Osteoblast (primary cell): Measurements from ENCODE around the gene NCK2. TPM values are rescaled to one million over a fixed set of nuclear protein-coding genes. Genes with fewer than 3 reads are reported as not detected.
A peak's percentile ranks its signal among the peaks of the same experiment; 100 is the strongest.

Experiments
- DNase-seq: peaks from one replicate; pipeline ENCODE4 v3.0.0; 2011; ENCODE audit warnings: low spot score, mixed read lengths; ENCODE audit not compliant: insufficient read length; ENCODE audit errors: missing footprints
- H2AFZ ChIP-seq: 2 replicates; pipeline ENCODE4 v1.6.0; 2011; ENCODE audit warnings: mild to moderate bottlenecking, low read length
- H3K27ac ChIP-seq: 2 replicates; pipeline ENCODE4 v1.5.1; 2011; ENCODE audit warnings: mild to moderate bottlenecking, low read depth, low read length, moderate library complexity
- H3K27me3 ChIP-seq: 2 replicates; pipeline ENCODE4 v1.6.0; 2012; ENCODE audit warnings: mild to moderate bottlenecking, control low read depth, inconsistent platforms, low read length, moderate library complexity; ENCODE audit not compliant: insufficient read depth
- H3K36me3 ChIP-seq: 2 replicates; pipeline ENCODE4 v1.5.1; 2011; ENCODE audit warnings: mild to moderate bottlenecking, low read length, control low read depth, moderate library complexity; ENCODE audit not compliant: insufficient read depth
- H3K4me1 ChIP-seq: 2 replicates; pipeline ENCODE4 v1.5.1; 2011; ENCODE audit warnings: mild to moderate bottlenecking, low read length, control low read depth, moderate library complexity; ENCODE audit not compliant: insufficient read depth
- H3K4me2 ChIP-seq: 2 replicates; pipeline ENCODE4 v1.6.0; 2011; ENCODE audit warnings: mild to moderate bottlenecking, low read length; ENCODE audit not compliant: insufficient read depth
- H3K4me3 ChIP-seq: fragments of 200-600 bp; sonication (generic); 3 replicates; pipeline ENCODE4 v1.5.1; 2012; ENCODE audit warnings: mild to moderate bottlenecking, low read length, inconsistent platforms; ENCODE audit not compliant: insufficient read depth
- H3K79me2 ChIP-seq: 2 replicates; pipeline ENCODE4 v1.6.0; 2012; ENCODE audit warnings: mild to moderate bottlenecking, low read length, control low read depth, inconsistent platforms; ENCODE audit not compliant: insufficient read depth
- H3K9me3 ChIP-seq: 2 replicates; pipeline ENCODE4 v1.5.1; 2011; ENCODE audit warnings: low read depth, low read length, control low read depth
- H4K20me1 ChIP-seq: 2 replicates; pipeline ENCODE4 v1.6.0; 2012; ENCODE audit warnings: mild to moderate bottlenecking, low read length, control low read depth; ENCODE audit not compliant: insufficient read depth
- total RNA-seq: library from RNA; depleted of rRNA; stranded (reverse); fragments of >200 nt; gene quantifications from 2 replicates; pipeline ENCODE4 v1.2.3, GENCODE V29; 2012
- TF ChIP-seq, protein P1 (sequence below): IDR thresholded peaks from 2 replicates; pipeline ENCODE4 v1.5.1; 2011; ENCODE audit warnings: mild to moderate bottlenecking, low read depth, low read length, moderate library complexity; ENCODE audit errors: extremely low read depth

The NCK2 gene
- total RNA-seq, 1 donor, result 28.6 TPM

- no peak for DNase-seq
- peaks cover 8% of the 10 kb centered on the region for H3K27me3 ChIP-seq
- no peaks in the 10 kb centered on the region for H3K79me2 ChIP-seq
- H2AFZ ChIP-seq, result no peak overlapping the region
- no peaks in the 10 kb centered on the region for H3K4me1 ChIP-seq
- TF ChIP-seq, protein P1, sequence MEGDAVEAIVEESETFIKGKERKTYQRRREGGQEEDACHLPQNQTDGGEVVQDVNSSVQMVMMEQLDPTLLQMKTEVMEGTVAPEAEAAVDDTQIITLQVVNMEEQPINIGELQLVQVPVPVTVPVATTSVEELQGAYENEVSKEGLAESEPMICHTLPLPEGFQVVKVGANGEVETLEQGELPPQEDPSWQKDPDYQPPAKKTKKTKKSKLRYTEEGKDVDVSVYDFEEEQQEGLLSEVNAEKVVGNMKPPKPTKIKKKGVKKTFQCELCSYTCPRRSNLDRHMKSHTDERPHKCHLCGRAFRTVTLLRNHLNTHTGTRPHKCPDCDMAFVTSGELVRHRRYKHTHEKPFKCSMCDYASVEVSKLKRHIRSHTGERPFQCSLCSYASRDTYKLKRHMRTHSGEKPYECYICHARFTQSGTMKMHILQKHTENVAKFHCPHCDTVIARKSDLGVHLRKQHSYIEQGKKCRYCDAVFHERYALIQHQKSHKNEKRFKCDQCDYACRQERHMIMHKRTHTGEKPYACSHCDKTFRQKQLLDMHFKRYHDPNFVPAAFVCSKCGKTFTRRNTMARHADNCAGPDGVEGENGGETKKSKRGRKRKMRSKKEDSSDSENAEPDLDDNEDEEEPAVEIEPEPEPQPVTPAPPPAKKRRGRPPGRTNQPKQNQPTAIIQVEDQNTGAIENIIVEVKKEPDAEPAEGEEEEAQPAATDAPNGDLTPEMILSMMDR, result no peak
- H3K4me3 ChIP-seq, result no peak overlapping the region
- H3K9me3 ChIP-seq, result no peaks in the 10 kb centered on the region
- no peak overlapping the region for H3K4me2 ChIP-seq
- no peaks in the 10 kb centered on the region for H3K36me3 ChIP-seq
- H4K20me1 ChIP-seq, result no peaks in the 10 kb centered on the region
- H3K27ac ChIP-seq, result no peak overlapping the region
Measured at GRCh38 chr2:105708697-105709096, 36.0 kb upstream of the NCK2 start.

GRCh38 chr2:105711394-105711793 is 33.3 kb upstream of the NCK2 start:
- Histone ChIP-seq H3K4me1 (no peaks in the 10 kb centered on the region), H4K20me1 (no peaks in the 10 kb centered on the region), H3K27ac (no peak overlapping the region), H3K36me3 (no peaks in the 10 kb centered on the region), H3K79me2 (no peaks in the 10 kb centered on the region), H3K4me3 (no peak overlapping the region), H3K9me3 (no peaks in the 10 kb centered on the region), H2AFZ (no peak overlapping the region), H3K4me2 (no peak overlapping the region), H3K27me3 (peaks cover 6% of the 10 kb centered on the region)
- TF ChIP-seq, protein P1, result no peak
- no peak for DNase-seq

GRCh38 chr2:105712166-105712915 is 32.4 kb upstream of the NCK2 start:
- H3K27ac ChIP-seq, result no peak overlapping the region
- TF ChIP-seq, protein P1, result no peak
- H3K36me3 ChIP-seq, result no peaks in the 10 kb centered on the region
- H4K20me1 ChIP-seq, result no peaks in the 10 kb centered on the region
- no peaks in the 10 kb centered on the region for H3K9me3 ChIP-seq
- no peak overlapping the region for H2AFZ ChIP-seq
- peaks cover 6% of the 10 kb centered on the region for H3K27me3 ChIP-seq
- no peak for DNase-seq
- H3K4me1 ChIP-seq, result no peaks in the 10 kb centered on the region
- no peaks in the 10 kb centered on the region for H3K79me2 ChIP-seq
- H3K4me2 ChIP-seq, result no peak overlapping the region
- no peak overlapping the region for H3K4me3 ChIP-seq

DNA sequence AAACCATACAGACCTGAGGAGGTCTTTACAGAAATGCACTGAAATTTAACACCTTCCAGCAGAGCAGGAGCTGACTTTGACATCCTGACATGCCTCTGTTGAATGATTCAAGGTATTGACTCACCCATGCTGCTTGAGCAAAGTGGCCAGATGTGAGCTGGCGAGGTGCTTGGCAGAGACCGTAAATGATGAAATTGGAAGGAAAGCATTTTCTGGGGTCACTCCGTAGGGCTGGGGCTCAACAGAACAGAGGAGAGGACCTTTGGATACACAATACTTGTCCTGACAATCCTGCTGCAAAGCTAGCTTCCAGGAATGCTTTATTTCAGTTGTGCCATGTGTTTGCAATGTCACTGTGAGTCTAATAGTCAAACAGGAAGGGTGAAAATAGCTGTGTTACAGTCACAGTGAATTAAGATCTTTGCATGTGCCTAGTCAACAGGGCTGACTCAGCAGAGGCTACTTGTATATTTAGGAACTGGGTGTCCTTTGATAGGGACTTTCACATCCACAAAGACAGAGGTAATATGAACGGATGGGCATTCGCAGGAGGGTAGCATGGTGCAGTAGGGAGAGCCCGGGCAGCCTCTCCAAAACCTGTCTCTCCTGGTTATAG is 31.6 kb upstream of the NCK2 start:
- Histone ChIP-seq H3K36me3 (no peaks in the 10 kb centered on the region), H3K27me3 (peaks cover 5% of the 10 kb centered on the region), H4K20me1 (no peaks in the 10 kb centered on the region), H3K27ac (no peak overlapping the region), H3K4me1 (no peaks in the 10 kb centered on the region), H3K4me3 (no peak overlapping the region), H3K79me2 (no peaks in the 10 kb centered on the region), H3K4me2 (peak overlapping the region; percentile 28), H3K9me3 (no peaks in the 10 kb centered on the region), H2AFZ (no peak overlapping the region)
- DNase-seq, result peak; percentile 39
- TF ChIP-seq, protein P1, result no peak
